ENCODE results near the gene SPDYE2. TPM values are rescaled to one million over a fixed set of nuclear protein-coding genes. Genes with fewer than 3 reads are reported as not detected.
"Not testable (repeated sequence)": the region's sequence is repeated elsewhere in the genome, so short reads cannot be mapped to it uniquely, and the experiment has no call there.

Gene SPDYE2
- polyA plus RNA-seq, 6 donors from 2014 or later: 0.30 to 0.96 (median 0.55) TPM; not detected in 1

GRCh38 chr7:102572261-102573239 is 21.5 kb downstream of the SPDYE2 start, which contains the start of gene POLR2J3:
TSS of gene POLR2J3 (minus strand) at chr7:102572583. CDS start at chr7:102572521, 62 bp downstream.
- ATAC-seq (ENCODE audit: low read depth in 2 of 2) (peak; percentile 90 to 91), DNase-seq (peak; percentile 100)
- not testable (repeated sequence) for H3K4me1 Mint-ChIP-seq, H3K36me3 Mint-ChIP-seq, H3K27me3 Mint-ChIP-seq, H3K9me3 Mint-ChIP-seq
- Mint-ChIP-seq H3K27ac (peak within 1 kb of the TSS; percentile 63 to 92 (median 86)), H3K4me3 (peak within 1 kb of the TSS; percentile 80 to 96 (median 90))

GRCh38 chr7:102574607-102575006 is 23.6 kb downstream of the SPDYE2 start:
- H3K27me3 Mint-ChIP-seq; H3K4me3 Mint-ChIP-seq; H3K9me3 Mint-ChIP-seq; H3K4me1 Mint-ChIP-seq; DNase-seq; ATAC-seq (ENCODE audit: low read depth in 2 of 2); H3K27ac Mint-ChIP-seq; H3K36me3 Mint-ChIP-seq: not testable (repeated sequence)

- H3K4me3 Mint-ChIP-seq, H3K27me3 Mint-ChIP-seq, H3K4me1 Mint-ChIP-seq: not testable (repeated sequence)
Observed at GRCh38 chr7:102576363-102576762, 25.3 kb downstream of the SPDYE2 start.

GRCh38 chr7:102577315-102578240 is 26.6 kb downstream of the SPDYE2 start:
- not testable (repeated sequence) for H3K27me3 Mint-ChIP-seq; H3K36me3 Mint-ChIP-seq; H3K4me1 Mint-ChIP-seq; ATAC-seq (ENCODE audit: low read depth in 2 of 2); H3K4me3 Mint-ChIP-seq; H3K9me3 Mint-ChIP-seq; DNase-seq
- H3K27ac Mint-ChIP-seq: peak overlapping the region in 1 of 6 donors; percentile 12

More at GRCh38 chr7:102576363-102576762, 25.3 kb downstream of the SPDYE2 start:
- not testable (repeated sequence) for H3K9me3 Mint-ChIP-seq; DNase-seq; H3K27ac Mint-ChIP-seq; ATAC-seq (ENCODE audit: low read depth in 2 of 2); H3K36me3 Mint-ChIP-seq

- not testable (repeated sequence) for H3K27ac Mint-ChIP-seq; ATAC-seq (ENCODE audit: low read depth in 2 of 2); H3K27me3 Mint-ChIP-seq; H3K9me3 Mint-ChIP-seq; H3K36me3 Mint-ChIP-seq; DNase-seq; H3K4me3 Mint-ChIP-seq; H3K4me1 Mint-ChIP-seq
Observed at GRCh38 chr7:102578486-102578885, 27.5 kb downstream of the SPDYE2 start.

- not testable (repeated sequence) for H3K27me3 Mint-ChIP-seq; H3K4me1 Mint-ChIP-seq; DNase-seq; ATAC-seq (ENCODE audit: low read depth in 2 of 2); H3K36me3 Mint-ChIP-seq; H3K27ac Mint-ChIP-seq; H3K9me3 Mint-ChIP-seq; H3K4me3 Mint-ChIP-seq
Observed at GRCh38 chr7:102581722-102582121, 30.7 kb downstream of the SPDYE2 start.

- H3K27me3 Mint-ChIP-seq; H3K4me3 Mint-ChIP-seq; ATAC-seq (ENCODE audit: low read depth in 2 of 2); DNase-seq; H3K36me3 Mint-ChIP-seq; H3K9me3 Mint-ChIP-seq; H3K27ac Mint-ChIP-seq; H3K4me1 Mint-ChIP-seq: not testable (repeated sequence)
Observed at GRCh38 chr7:102583495-102583894, 32.5 kb downstream of the SPDYE2 start.

- not testable (repeated sequence) for H3K9me3 Mint-ChIP-seq, H3K4me3 Mint-ChIP-seq, H3K27ac Mint-ChIP-seq, H3K4me1 Mint-ChIP-seq, H3K36me3 Mint-ChIP-seq, H3K27me3 Mint-ChIP-seq, DNase-seq
- peak; percentile 14 to 15 for ATAC-seq (ENCODE audit: low read depth in 2 of 2)
Observed at GRCh38 chr7:102589857-102590256, 38.8 kb downstream of the SPDYE2 start.

- DNase-seq (peak; percentile 57), ATAC-seq (ENCODE audit: low read depth in 2 of 2) (peak; percentile 72 to 73)
- H3K4me1 Mint-ChIP-seq, H3K9me3 Mint-ChIP-seq, H3K36me3 Mint-ChIP-seq, H3K4me3 Mint-ChIP-seq, H3K27me3 Mint-ChIP-seq, H3K27ac Mint-ChIP-seq: not testable (repeated sequence)
Observed at GRCh38 chr7:102592477-102593019, 41.5 kb downstream of the SPDYE2 start.

- not testable (repeated sequence) for H3K36me3 Mint-ChIP-seq, DNase-seq, H3K27ac Mint-ChIP-seq, H3K4me3 Mint-ChIP-seq, H3K27me3 Mint-ChIP-seq, H3K4me1 Mint-ChIP-seq, H3K9me3 Mint-ChIP-seq
- ATAC-seq (ENCODE audit: low read depth in 2 of 2): peak; percentile 63 to 64
Observed at GRCh38 chr7:102593637-102594334, 42.8 kb downstream of the SPDYE2 start.

GRCh38 chr7:102596036-102596435 is 45.0 kb downstream of the SPDYE2 start:
- not testable (repeated sequence) for H3K27me3 Mint-ChIP-seq; H3K4me3 Mint-ChIP-seq; ATAC-seq (ENCODE audit: low read depth in 2 of 2); H3K27ac Mint-ChIP-seq; H3K9me3 Mint-ChIP-seq; H3K4me1 Mint-ChIP-seq; DNase-seq; H3K36me3 Mint-ChIP-seq

GRCh38 chr7:102599699-102600098 is 48.7 kb downstream of the SPDYE2 start:
- H3K27ac Mint-ChIP-seq; H3K4me3 Mint-ChIP-seq; ATAC-seq (ENCODE audit: low read depth in 2 of 2); DNase-seq; H3K27me3 Mint-ChIP-seq; H3K9me3 Mint-ChIP-seq; H3K36me3 Mint-ChIP-seq; H3K4me1 Mint-ChIP-seq: not testable (repeated sequence)

- not testable (repeated sequence) for ATAC-seq (ENCODE audit: low read depth in 2 of 2); H3K4me3 Mint-ChIP-seq; DNase-seq; H3K4me1 Mint-ChIP-seq; H3K27me3 Mint-ChIP-seq; H3K27ac Mint-ChIP-seq; H3K9me3 Mint-ChIP-seq; H3K36me3 Mint-ChIP-seq
Observed at GRCh38 chr7:102602317-102602716, 51.3 kb downstream of the SPDYE2 start.

Data from naive B cell (primary cell).